PFSK-1 (cell line): Measurements from ENCODE around the gene EGLN1.

Experiments
- POLR2AphosphoS5 ChIP-seq: IDR thresholded peaks from 2 replicates; pipeline ENCODE4 v1.6.1; 2012; ENCODE audit warnings: low read depth, mild to moderate bottlenecking, control low read depth, low read length, moderate library complexity
- SIN3A ChIP-seq: IDR thresholded peaks from 2 replicates; pipeline ENCODE4 v1.6.1; 2012; ENCODE audit warnings: mild to moderate bottlenecking, low read length, moderate library complexity, borderline replicate concordance; ENCODE audit not compliant: insufficient read depth
- TAF1 ChIP-seq: IDR thresholded peaks from 2 replicates; pipeline ENCODE4 v1.6.1; 2012; ENCODE audit warnings: low read length, control low read depth, borderline replicate concordance; ENCODE audit not compliant: insufficient read depth
- TF ChIP-seq, protein P1 (sequence below), 2 experiments: IDR thresholded peaks; 2 replicates each; pipeline versions ENCODE4 v1.6.1 to v1.8.0; 2011 to 2012; ENCODE audit warnings: low read depth in 2 of 2, low read length in 2 of 2, control low read depth in 1 of 2, inconsistent platforms in 1 of 2, mild to moderate bottlenecking in 1 of 2, moderate library complexity in 1 of 2; ENCODE audit not compliant: insufficient read depth in 1 of 2

DNA sequence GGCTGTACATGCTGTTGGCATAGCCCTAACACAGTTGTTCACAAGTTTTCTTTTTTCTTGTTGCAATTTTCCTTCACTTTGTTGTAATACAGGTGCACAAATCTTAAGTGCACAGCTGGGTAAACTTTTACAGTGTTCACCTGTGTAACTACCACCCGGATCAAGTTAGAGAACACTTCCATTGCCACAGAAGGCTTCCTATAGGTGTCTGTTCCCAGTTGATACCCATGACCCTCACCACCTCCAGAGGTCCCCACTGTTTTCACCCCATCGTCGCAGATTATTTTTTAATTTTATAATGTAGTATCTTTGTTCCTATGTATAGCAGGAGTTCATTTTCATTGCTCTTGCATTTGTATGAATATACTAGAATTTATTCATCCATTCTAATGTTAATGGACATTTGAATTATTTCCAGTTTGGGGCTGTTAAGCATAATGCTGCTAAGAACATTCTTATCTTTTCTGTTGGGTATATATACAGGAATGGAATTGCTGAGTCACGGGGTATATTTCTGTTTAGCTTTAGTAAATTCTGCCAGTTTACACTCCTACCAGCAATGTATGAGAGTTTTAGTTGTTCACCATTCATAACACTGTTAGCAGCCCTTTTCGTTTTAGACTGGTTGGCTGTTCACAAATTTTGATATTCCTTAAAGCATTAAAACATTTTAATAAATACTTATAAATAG is 67.6 kb downstream of the EGLN1 start:
- TF ChIP-seq SIN3A = no peak
- no peak for TF ChIP-seq POLR2AphosphoS5
- TF ChIP-seq, protein P1, sequence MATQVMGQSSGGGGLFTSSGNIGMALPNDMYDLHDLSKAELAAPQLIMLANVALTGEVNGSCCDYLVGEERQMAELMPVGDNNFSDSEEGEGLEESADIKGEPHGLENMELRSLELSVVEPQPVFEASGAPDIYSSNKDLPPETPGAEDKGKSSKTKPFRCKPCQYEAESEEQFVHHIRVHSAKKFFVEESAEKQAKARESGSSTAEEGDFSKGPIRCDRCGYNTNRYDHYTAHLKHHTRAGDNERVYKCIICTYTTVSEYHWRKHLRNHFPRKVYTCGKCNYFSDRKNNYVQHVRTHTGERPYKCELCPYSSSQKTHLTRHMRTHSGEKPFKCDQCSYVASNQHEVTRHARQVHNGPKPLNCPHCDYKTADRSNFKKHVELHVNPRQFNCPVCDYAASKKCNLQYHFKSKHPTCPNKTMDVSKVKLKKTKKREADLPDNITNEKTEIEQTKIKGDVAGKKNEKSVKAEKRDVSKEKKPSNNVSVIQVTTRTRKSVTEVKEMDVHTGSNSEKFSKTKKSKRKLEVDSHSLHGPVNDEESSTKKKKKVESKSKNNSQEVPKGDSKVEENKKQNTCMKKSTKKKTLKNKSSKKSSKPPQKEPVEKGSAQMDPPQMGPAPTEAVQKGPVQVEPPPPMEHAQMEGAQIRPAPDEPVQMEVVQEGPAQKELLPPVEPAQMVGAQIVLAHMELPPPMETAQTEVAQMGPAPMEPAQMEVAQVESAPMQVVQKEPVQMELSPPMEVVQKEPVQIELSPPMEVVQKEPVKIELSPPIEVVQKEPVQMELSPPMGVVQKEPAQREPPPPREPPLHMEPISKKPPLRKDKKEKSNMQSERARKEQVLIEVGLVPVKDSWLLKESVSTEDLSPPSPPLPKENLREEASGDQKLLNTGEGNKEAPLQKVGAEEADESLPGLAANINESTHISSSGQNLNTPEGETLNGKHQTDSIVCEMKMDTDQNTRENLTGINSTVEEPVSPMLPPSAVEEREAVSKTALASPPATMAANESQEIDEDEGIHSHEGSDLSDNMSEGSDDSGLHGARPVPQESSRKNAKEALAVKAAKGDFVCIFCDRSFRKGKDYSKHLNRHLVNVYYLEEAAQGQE (IDR thresholded peaks at IDR 0.05; ENCODE audit: insufficient read depth in 1 of 2, low read depth in 2 of 2, low read length in 2 of 2) = no peak
- no peak for TF ChIP-seq TAF1
